ENCODE data around the gene VWA8. TPM values are rescaled to one million over a fixed set of nuclear protein-coding genes. Genes with fewer than 3 reads are reported as not detected.

VWA8 gene
- total and polyA plus RNA-seq, 4 donors = 4.7 to 26.3 (median 11.9) TPM

- ATAC-seq (ENCODE audit: insufficient read depth, low FRiP score) (no peak), DNase-seq (no peak)
- H3K4me3 ChIP-seq = no peak overlapping the region
- H3K27me3 ChIP-seq (ENCODE audit: control insufficient read depth in 3 of 3, insufficient read depth in 3 of 3, low read length in 2 of 3) = no peaks in the 10 kb centered on the region
- H3K27ac ChIP-seq (ENCODE audit: low read depth in 1 of 2, low read length in 1 of 2) = no peak overlapping the region
- H3K9ac ChIP-seq (ENCODE audit: insufficient read depth in 1 of 2, low read length in 2 of 2) = no peak overlapping the region
- no peaks in the 10 kb centered on the region for H3K9me3 ChIP-seq (ENCODE audit: control insufficient read depth in 4 of 4, insufficient read depth in 3 of 4, low read length in 3 of 4)
- TF ChIP-seq, protein P1, sequence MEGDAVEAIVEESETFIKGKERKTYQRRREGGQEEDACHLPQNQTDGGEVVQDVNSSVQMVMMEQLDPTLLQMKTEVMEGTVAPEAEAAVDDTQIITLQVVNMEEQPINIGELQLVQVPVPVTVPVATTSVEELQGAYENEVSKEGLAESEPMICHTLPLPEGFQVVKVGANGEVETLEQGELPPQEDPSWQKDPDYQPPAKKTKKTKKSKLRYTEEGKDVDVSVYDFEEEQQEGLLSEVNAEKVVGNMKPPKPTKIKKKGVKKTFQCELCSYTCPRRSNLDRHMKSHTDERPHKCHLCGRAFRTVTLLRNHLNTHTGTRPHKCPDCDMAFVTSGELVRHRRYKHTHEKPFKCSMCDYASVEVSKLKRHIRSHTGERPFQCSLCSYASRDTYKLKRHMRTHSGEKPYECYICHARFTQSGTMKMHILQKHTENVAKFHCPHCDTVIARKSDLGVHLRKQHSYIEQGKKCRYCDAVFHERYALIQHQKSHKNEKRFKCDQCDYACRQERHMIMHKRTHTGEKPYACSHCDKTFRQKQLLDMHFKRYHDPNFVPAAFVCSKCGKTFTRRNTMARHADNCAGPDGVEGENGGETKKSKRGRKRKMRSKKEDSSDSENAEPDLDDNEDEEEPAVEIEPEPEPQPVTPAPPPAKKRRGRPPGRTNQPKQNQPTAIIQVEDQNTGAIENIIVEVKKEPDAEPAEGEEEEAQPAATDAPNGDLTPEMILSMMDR (IDR thresholded peaks at IDR 0.05; ENCODE audit: control extremely low read depth, extremely low read depth) = no peak
- 90 to 95% methylated on average over 2 of the region's 2 CpGs for WGBS, 2 donors
- no peaks in the 10 kb centered on the region for H3K36me3 ChIP-seq (ENCODE audit: control insufficient read depth in 4 of 4, insufficient read depth in 4 of 4, low read length in 4 of 4)
- H3K4me1 ChIP-seq (ENCODE audit: control insufficient read depth in 5 of 5, insufficient read depth in 5 of 5, low read length in 5 of 5) = peaks cover 0 to 4% (median 0%) of the 10 kb centered on the region in 5 donors
These were observed 406.7 kb downstream of the VWA8 start for GRCh38 chr13:41554180-41554579.

DNA sequence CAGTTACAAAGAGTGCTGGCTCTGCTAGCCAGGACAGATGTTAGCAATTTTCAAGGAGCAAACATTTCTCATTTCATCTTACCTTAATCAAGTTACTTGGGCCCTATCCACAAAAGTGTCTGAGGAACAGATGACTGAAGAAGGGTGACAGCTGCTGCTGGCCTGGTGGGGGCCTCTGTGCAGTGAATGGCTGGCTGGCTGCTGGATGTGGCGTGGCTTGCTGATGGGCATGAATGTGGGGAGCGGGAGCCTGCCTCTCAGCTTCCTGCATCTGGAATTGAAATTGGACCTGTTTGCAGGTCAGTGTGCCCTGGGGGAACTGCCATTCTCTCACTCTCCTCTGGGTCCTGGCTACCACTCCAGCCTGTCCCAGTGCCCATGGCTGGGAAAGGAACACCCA lies 408.9 kb downstream of the VWA8 start:
- Histone ChIP-seq H3K4me3 (no peak overlapping the region), H3K9ac (ENCODE audit: insufficient read depth in 1 of 2, low read length in 2 of 2) (no peak overlapping the region), H3K27ac (ENCODE audit: low read depth in 1 of 2, low read length in 1 of 2) (no peak overlapping the region), H3K9me3 (ENCODE audit: control insufficient read depth in 4 of 4, insufficient read depth in 3 of 4, low read length in 3 of 4) (no peaks in the 10 kb centered on the region), H3K27me3 (ENCODE audit: control insufficient read depth in 3 of 3, insufficient read depth in 3 of 3, low read length in 2 of 3) (no peaks in the 10 kb centered on the region), H3K36me3 (ENCODE audit: control insufficient read depth in 4 of 4, insufficient read depth in 4 of 4, low read length in 4 of 4) (no peaks in the 10 kb centered on the region), H3K4me1 (ENCODE audit: control insufficient read depth in 5 of 5, insufficient read depth in 5 of 5, low read length in 5 of 5) (peaks cover 0 to 10% (median 0%) of the 10 kb centered on the region in 5 donors)
- DNase-seq (no peak), ATAC-seq (ENCODE audit: insufficient read depth, low FRiP score) (no peak)
- WGBS, 2 donors = 84 to 93% methylated on average over 2 of the region's 2 CpGs
- TF ChIP-seq, protein P1 (IDR thresholded peaks at IDR 0.05; ENCODE audit: control extremely low read depth, extremely low read depth) = no peak

DNA sequence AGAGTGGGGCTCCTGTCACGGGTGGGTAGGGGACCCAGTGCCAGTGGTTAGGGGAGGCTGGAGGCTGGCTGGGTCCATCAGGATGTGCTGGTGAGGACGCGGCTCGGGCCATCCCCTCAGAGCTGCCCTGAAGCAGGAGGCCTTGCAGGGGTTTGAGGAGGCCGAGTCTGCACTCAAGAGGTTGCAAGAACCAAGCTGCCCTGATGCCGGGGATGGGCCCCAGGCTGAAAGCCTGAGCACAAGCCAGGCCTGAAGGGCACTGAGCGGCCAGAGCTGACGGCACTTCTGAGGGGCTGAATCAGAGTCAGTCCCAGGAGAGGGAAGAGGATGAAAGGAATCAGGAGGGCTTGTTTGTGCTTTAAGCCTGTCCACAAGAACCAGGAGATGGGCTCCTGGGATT lies 410.6 kb downstream of the VWA8 start:
- ATAC-seq (ENCODE audit: insufficient read depth, low FRiP score) (no peak), DNase-seq (no peak)
- H3K4me3 ChIP-seq = no peak overlapping the region
- H3K36me3 ChIP-seq (ENCODE audit: control insufficient read depth in 4 of 4, insufficient read depth in 4 of 4, low read length in 4 of 4) = no peaks in the 10 kb centered on the region
- H3K9me3 ChIP-seq (ENCODE audit: control insufficient read depth in 4 of 4, insufficient read depth in 3 of 4, low read length in 3 of 4) = no peaks in the 10 kb centered on the region
- WGBS, 2 donors = 95% methylated on average over 8 of the region's 8 CpGs
- H3K9ac ChIP-seq (ENCODE audit: insufficient read depth in 1 of 2, low read length in 2 of 2) = no peak overlapping the region
- no peak overlapping the region for H3K27ac ChIP-seq (ENCODE audit: low read depth in 1 of 2, low read length in 1 of 2)
- TF ChIP-seq, protein P1 (IDR thresholded peaks at IDR 0.05; ENCODE audit: control extremely low read depth, extremely low read depth) = no peak
- H3K4me1 ChIP-seq (ENCODE audit: control insufficient read depth in 5 of 5, insufficient read depth in 5 of 5, low read length in 5 of 5) = peaks cover 0 to 14% (median 0%) of the 10 kb centered on the region in 5 donors
- H3K27me3 ChIP-seq (ENCODE audit: control insufficient read depth in 3 of 3, insufficient read depth in 3 of 3, low read length in 2 of 3) = no peaks in the 10 kb centered on the region

DNA sequence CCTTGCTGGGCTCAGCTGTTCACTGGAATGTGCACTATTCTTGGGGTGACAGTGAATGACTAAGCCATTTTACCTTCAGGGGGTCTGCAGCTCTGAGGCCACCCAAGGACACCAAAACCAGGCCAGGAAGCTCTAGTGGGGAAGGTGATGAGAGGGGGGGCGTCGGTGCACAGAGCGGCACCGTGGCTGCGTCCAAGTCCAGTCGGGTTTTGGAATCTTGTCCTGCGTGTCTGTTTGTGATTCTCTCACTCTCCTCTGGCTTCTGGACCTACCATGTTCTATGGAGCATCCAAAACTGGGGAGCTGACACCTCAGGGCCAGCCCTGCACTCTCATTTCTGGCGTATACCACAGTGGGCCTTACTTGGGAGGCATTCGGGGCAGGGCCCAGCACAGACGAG lies 411.4 kb downstream of the VWA8 start:
- Histone ChIP-seq H3K4me3 (no peak overlapping the region), H3K27me3 (ENCODE audit: control insufficient read depth in 3 of 3, insufficient read depth in 3 of 3, low read length in 2 of 3) (no peaks in the 10 kb centered on the region), H3K4me1 (ENCODE audit: control insufficient read depth in 5 of 5, insufficient read depth in 5 of 5, low read length in 5 of 5) (peaks cover 0 to 14% (median 0%) of the 10 kb centered on the region in 5 donors), H3K27ac (ENCODE audit: low read depth in 1 of 2, low read length in 1 of 2) (no peak overlapping the region), H3K9me3 (ENCODE audit: control insufficient read depth in 4 of 4, insufficient read depth in 3 of 4, low read length in 3 of 4) (no peaks in the 10 kb centered on the region), H3K9ac (ENCODE audit: insufficient read depth in 1 of 2, low read length in 2 of 2) (no peak overlapping the region), H3K36me3 (ENCODE audit: control insufficient read depth in 4 of 4, insufficient read depth in 4 of 4, low read length in 4 of 4) (no peaks in the 10 kb centered on the region)
- ATAC-seq (ENCODE audit: insufficient read depth, low FRiP score) (no peak), DNase-seq (no peak)
- TF ChIP-seq, protein P1 (IDR thresholded peaks at IDR 0.05; ENCODE audit: control extremely low read depth, extremely low read depth) = no peak
- 97% methylated on average over 10 of the region's 10 CpGs for WGBS, 2 donors

All from lung (tissue), 12 donors.